ENCODE results near the gene CABYR. TPM values are rescaled to one million over a fixed set of nuclear protein-coding genes. Genes with fewer than 3 reads are reported as not detected.

Gene CABYR, protein sequence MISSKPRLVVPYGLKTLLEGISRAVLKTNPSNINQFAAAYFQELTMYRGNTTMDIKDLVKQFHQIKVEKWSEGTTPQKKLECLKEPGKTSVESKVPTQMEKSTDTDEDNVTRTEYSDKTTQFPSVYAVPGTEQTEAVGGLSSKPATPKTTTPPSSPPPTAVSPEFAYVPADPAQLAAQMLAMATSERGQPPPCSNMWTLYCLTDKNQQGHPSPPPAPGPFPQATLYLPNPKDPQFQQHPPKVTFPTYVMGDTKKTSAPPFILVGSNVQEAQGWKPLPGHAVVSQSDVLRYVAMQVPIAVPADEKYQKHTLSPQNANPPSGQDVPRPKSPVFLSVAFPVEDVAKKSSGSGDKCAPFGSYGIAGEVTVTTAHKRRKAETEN
- 0.88 and 6.9 TPM in 2 replicates for total RNA-seq

DNA sequence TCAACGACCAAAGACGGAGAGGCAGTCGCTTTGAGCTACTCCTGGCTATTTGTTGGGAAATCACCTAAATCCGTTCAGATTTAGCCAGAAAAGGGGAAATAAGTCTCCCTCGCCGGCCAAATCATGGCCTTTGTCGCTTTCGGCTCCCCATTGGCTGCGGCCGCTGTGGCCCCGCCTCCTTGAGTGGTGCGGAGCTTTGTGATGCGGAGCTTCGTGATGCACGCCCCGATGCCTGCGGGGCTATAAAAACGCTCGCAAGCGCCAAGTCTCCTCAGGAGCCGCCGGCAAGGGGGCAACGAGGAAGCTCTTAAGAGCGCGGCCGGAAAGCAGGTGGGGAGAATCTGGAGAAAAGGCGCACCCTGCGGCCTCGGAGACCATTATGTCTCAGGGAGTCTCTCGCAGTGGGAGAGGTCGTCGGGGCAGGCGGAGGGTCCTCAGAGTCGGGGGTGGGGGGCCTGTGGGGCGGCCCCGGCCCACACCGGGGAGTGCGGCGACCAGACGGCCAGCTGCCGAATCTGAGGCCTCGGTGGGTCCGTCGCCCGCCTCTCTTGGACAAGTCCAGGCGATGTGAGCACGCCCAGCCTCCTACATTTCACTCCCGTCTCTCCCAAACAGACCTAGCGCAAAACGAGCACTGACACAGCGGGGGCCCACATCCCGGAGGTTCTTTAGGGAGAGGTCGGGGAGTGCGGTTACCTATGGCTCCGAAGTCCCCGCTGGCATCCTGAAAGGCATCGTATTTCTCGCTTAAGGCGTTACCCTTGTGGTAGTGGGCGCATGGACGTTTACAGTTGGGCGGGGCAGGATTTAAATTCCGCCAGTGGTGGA lies at the start of gene CABYR:
Gene CABYR (plus strand): TSS at position 274 of the 828 bp plus-strand sequence. CDS start 4,053 bp downstream, outside the sequence.

Other genes with a start within 250 kb of the CABYR start
- 15.6 and 28.9 TPM in 2 replicates for gene TTC39C, start 124.3 kb upstream of the CABYR start, total RNA-seq

All from epithelial cell of alveolus of lung (primary cell).